Measurements from ENCODE around the gene HK3. TPM values are rescaled to one million over a fixed set of nuclear protein-coding genes. Genes with fewer than 3 reads are reported as not detected.

The HK3 gene
- polyA plus RNA-seq, 2 donors, result 0.49 to 1.6 TPM

- Histone ChIP-seq H3K36me3 (ENCODE audit: control insufficient read depth in 2 of 2, insufficient read depth in 2 of 2, low read length in 1 of 2) (no peaks in the 10 kb centered on the region), H3K4me1 (ENCODE audit: control insufficient read depth in 2 of 2, insufficient read depth in 2 of 2, low read length in 1 of 2) (no peaks in the 10 kb centered on the region), H3K4me3 (ENCODE audit: low read depth in 1 of 2, low read length in 2 of 2) (no peak overlapping the region), H3K9me3 (ENCODE audit: control insufficient read depth in 2 of 2, insufficient read depth in 1 of 2, low read depth in 1 of 2, low read length in 1 of 2) (no peaks in the 10 kb centered on the region), H3K27me3 (ENCODE audit: control insufficient read depth in 1 of 2, insufficient read depth in 2 of 2, low read length in 2 of 2) (no peaks in the 10 kb centered on the region), H3K27ac (ENCODE audit: low read depth in 2 of 2, low read length in 1 of 2) (no peak overlapping the region)
- 45 to 50% methylated on average over 18 of the region's 18 CpGs for WGBS, 2 donors
Measured at GRCh38 chr5:176847148-176847547, 52.0 kb downstream of the HK3 start.

GRCh38 chr5:176846335-176847140, 52.6 kb downstream of the HK3 start:
- H3K27me3 ChIP-seq (ENCODE audit: control insufficient read depth in 1 of 2, insufficient read depth in 2 of 2, low read length in 2 of 2), result no peaks in the 10 kb centered on the region

DNA sequence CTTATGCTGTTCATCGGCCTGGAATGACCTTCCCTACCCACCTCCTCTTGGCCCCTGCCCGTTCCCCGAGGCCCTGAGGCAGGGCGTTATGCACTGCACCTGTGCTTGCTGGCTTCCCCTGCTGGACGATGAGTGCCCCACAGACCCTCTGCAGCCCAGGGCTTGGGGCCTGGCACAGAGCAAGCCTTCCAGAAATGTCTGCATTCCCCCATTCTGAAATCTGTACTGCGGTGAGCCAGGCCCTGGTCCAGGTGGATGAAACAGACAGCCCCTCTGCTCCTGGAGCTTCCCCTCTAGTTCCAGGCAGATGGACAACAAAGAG, 53.8 kb downstream of the HK3 start:
- WGBS, 2 donors, result 52 to 62% methylated on average over 6 of the region's 6 CpGs
- Histone ChIP-seq H3K36me3 (ENCODE audit: control insufficient read depth in 2 of 2, insufficient read depth in 2 of 2, low read length in 1 of 2) (no peaks in the 10 kb centered on the region), H3K27ac (ENCODE audit: low read depth in 2 of 2, low read length in 1 of 2) (no peak overlapping the region), H3K27me3 (ENCODE audit: control insufficient read depth in 1 of 2, insufficient read depth in 2 of 2, low read length in 2 of 2) (no peaks in the 10 kb centered on the region), H3K4me1 (ENCODE audit: control insufficient read depth in 2 of 2, insufficient read depth in 2 of 2, low read length in 1 of 2) (no peaks in the 10 kb centered on the region), H3K4me3 (ENCODE audit: low read depth in 1 of 2, low read length in 2 of 2) (no peak overlapping the region), H3K9me3 (ENCODE audit: control insufficient read depth in 2 of 2, insufficient read depth in 1 of 2, low read depth in 1 of 2, low read length in 1 of 2) (no peaks in the 10 kb centered on the region)

More at GRCh38 chr5:176846335-176847140, 52.6 kb downstream of the HK3 start:
- 46 to 48% methylated on average over 24 of the region's 24 CpGs for WGBS, 2 donors
- no peaks in the 10 kb centered on the region for H3K4me1 ChIP-seq (ENCODE audit: control insufficient read depth in 2 of 2, insufficient read depth in 2 of 2, low read length in 1 of 2)
- no peak overlapping the region for H3K4me3 ChIP-seq (ENCODE audit: low read depth in 1 of 2, low read length in 2 of 2)
- no peaks in the 10 kb centered on the region for H3K36me3 ChIP-seq (ENCODE audit: control insufficient read depth in 2 of 2, insufficient read depth in 2 of 2, low read length in 1 of 2)
- no peaks in the 10 kb centered on the region for H3K9me3 ChIP-seq (ENCODE audit: control insufficient read depth in 2 of 2, insufficient read depth in 1 of 2, low read depth in 1 of 2, low read length in 1 of 2)
- no peak overlapping the region for H3K27ac ChIP-seq (ENCODE audit: low read depth in 2 of 2, low read length in 1 of 2)

DNA sequence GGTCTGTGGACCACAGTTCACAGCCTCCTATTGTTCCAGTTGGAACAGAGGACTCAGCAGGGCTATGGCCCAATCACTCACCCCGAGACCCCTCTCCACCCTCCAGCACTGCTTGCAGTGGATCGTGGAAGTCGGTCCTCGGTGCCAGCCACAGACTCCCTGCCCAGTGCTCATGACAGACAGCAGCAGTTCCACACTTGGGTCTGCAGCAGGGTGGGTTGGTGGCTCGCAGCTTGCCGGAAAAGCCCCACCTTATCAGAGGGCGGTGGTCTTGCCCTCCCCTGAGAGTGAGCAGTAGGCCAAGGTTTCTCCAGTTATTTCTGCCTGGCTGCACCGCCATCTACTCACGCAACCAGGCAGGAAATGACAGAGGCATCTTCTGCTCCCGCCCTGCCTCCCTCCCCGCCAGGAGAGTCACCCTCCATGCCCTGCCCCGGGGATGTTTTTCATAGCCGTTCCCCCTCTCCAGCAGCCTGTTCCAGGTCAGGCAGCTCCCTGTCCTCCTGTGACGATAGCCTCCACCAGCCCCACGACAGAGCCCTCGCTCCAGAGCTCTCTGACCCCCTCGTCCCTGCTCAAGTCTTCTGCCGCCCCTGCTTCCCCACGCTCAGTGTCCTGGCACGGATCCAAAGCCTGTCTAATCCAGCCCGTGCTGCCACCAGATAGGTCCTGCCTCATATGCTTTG, 54.3 kb downstream of the HK3 start:
- H3K27me3 ChIP-seq (ENCODE audit: control insufficient read depth in 1 of 2, insufficient read depth in 2 of 2, low read length in 2 of 2), result no peaks in the 10 kb centered on the region

GRCh38 chr5:176844281-176844680, 54.9 kb downstream of the HK3 start:
- 78 to 82% methylated on average over 10 of the region's 10 CpGs for WGBS, 2 donors
- Histone ChIP-seq H3K27me3 (ENCODE audit: control insufficient read depth in 1 of 2, insufficient read depth in 2 of 2, low read length in 2 of 2) (no peaks in the 10 kb centered on the region), H3K27ac (ENCODE audit: low read depth in 2 of 2, low read length in 1 of 2) (no peak overlapping the region), H3K9me3 (ENCODE audit: control insufficient read depth in 2 of 2, insufficient read depth in 1 of 2, low read depth in 1 of 2, low read length in 1 of 2) (no peaks in the 10 kb centered on the region), H3K4me1 (ENCODE audit: control insufficient read depth in 2 of 2, insufficient read depth in 2 of 2, low read length in 1 of 2) (no peaks in the 10 kb centered on the region), H3K4me3 (ENCODE audit: low read depth in 1 of 2, low read length in 2 of 2) (no peak overlapping the region), H3K36me3 (ENCODE audit: control insufficient read depth in 2 of 2, insufficient read depth in 2 of 2, low read length in 1 of 2) (no peaks in the 10 kb centered on the region)

More for the DNA sequence above, 54.3 kb downstream of the HK3 start:
- no peak overlapping the region for H3K4me3 ChIP-seq (ENCODE audit: low read depth in 1 of 2, low read length in 2 of 2)
- H3K36me3 ChIP-seq (ENCODE audit: control insufficient read depth in 2 of 2, insufficient read depth in 2 of 2, low read length in 1 of 2), result no peaks in the 10 kb centered on the region
- H3K4me1 ChIP-seq (ENCODE audit: control insufficient read depth in 2 of 2, insufficient read depth in 2 of 2, low read length in 1 of 2), result no peaks in the 10 kb centered on the region
- no peak overlapping the region for H3K27ac ChIP-seq (ENCODE audit: low read depth in 2 of 2, low read length in 1 of 2)
- no peaks in the 10 kb centered on the region for H3K9me3 ChIP-seq (ENCODE audit: control insufficient read depth in 2 of 2, insufficient read depth in 1 of 2, low read depth in 1 of 2, low read length in 1 of 2)
- WGBS, 2 donors, result 49 to 59% methylated on average over 21 of the region's 21 CpGs

GRCh38 chr5:176843673-176844072, 55.5 kb downstream of the HK3 start:
- 47 to 50% methylated on average over 20 to 21 of the region's 21 CpGs for WGBS, 2 donors
- no peak overlapping the region for H3K27ac ChIP-seq (ENCODE audit: low read depth in 2 of 2, low read length in 1 of 2)
- H3K4me3 ChIP-seq (ENCODE audit: low read depth in 1 of 2, low read length in 2 of 2), result no peak overlapping the region
- no peaks in the 10 kb centered on the region for H3K9me3 ChIP-seq (ENCODE audit: control insufficient read depth in 2 of 2, insufficient read depth in 1 of 2, low read depth in 1 of 2, low read length in 1 of 2)
- H3K27me3 ChIP-seq (ENCODE audit: control insufficient read depth in 1 of 2, insufficient read depth in 2 of 2, low read length in 2 of 2), result no peaks in the 10 kb centered on the region
- no peaks in the 10 kb centered on the region for H3K36me3 ChIP-seq (ENCODE audit: control insufficient read depth in 2 of 2, insufficient read depth in 2 of 2, low read length in 1 of 2)
- H3K4me1 ChIP-seq (ENCODE audit: control insufficient read depth in 2 of 2, insufficient read depth in 2 of 2, low read length in 1 of 2), result no peaks in the 10 kb centered on the region

DNA sequence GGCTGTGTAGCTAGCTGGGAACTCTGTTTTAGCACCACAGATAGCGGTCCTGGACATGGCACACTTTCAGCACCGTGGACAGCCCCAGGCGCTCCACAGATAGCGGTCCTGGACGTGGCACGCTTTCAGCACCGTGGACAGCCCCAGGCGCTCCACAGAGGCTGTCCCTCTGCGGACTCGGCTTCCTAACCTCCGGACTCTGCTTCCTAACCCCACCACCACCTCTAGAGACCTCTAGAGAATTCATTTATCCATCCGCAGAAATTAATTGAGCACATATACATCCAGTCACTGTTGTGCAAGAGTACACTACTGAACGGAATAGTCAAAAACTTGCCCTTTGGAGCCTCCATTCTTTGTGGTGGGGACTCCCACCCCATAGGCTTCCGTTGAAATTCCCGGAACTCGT, 61.4 kb downstream of the HK3 start:
- Histone ChIP-seq H3K4me1 (ENCODE audit: control insufficient read depth in 2 of 2, insufficient read depth in 2 of 2, low read length in 1 of 2) (no peaks in the 10 kb centered on the region), H3K9me3 (ENCODE audit: control insufficient read depth in 2 of 2, insufficient read depth in 1 of 2, low read depth in 1 of 2, low read length in 1 of 2) (no peaks in the 10 kb centered on the region), H3K4me3 (ENCODE audit: low read depth in 1 of 2, low read length in 2 of 2) (no peak overlapping the region), H3K36me3 (ENCODE audit: control insufficient read depth in 2 of 2, insufficient read depth in 2 of 2, low read length in 1 of 2) (no peaks in the 10 kb centered on the region), H3K27me3 (ENCODE audit: control insufficient read depth in 1 of 2, insufficient read depth in 2 of 2, low read length in 2 of 2) (no peaks in the 10 kb centered on the region), H3K27ac (ENCODE audit: low read depth in 2 of 2, low read length in 1 of 2) (no peak overlapping the region)
- WGBS, 2 donors, result 21% methylated on average over 16 of the region's 16 CpGs

GRCh38 chr5:176836811-176837706, 62.1 kb downstream of the HK3 start:
- Histone ChIP-seq H3K4me3 (ENCODE audit: low read depth in 1 of 2, low read length in 2 of 2) (no peak overlapping the region), H3K27me3 (ENCODE audit: control insufficient read depth in 1 of 2, insufficient read depth in 2 of 2, low read length in 2 of 2) (no peaks in the 10 kb centered on the region), H3K36me3 (ENCODE audit: control insufficient read depth in 2 of 2, insufficient read depth in 2 of 2, low read length in 1 of 2) (no peaks in the 10 kb centered on the region), H3K4me1 (ENCODE audit: control insufficient read depth in 2 of 2, insufficient read depth in 2 of 2, low read length in 1 of 2) (no peaks in the 10 kb centered on the region), H3K27ac (ENCODE audit: low read depth in 2 of 2, low read length in 1 of 2) (no peak overlapping the region), H3K9me3 (ENCODE audit: control insufficient read depth in 2 of 2, insufficient read depth in 1 of 2, low read depth in 1 of 2, low read length in 1 of 2) (no peaks in the 10 kb centered on the region)
- 63 to 64% methylated on average over 15 of the region's 15 CpGs for WGBS, 2 donors

DNA sequence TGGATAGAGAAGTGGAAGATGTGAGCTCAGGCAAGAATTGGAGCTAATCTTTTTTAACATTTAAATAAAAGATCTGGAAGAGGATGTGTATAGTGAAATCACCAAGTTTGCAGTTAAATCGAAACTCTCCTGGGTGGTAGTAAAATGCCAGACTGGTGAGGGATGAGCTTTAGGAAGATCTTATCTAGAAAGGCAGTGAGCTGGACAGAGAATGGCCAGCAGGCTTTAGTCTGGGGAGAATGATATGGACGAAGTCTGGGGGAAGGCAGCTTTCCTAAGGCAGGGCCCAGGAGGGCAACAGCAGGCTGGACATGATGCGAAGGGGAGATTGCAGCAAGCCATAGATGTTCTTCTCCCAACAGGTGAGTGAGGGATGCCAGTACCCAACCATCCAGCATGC, 63.2 kb downstream of the HK3 start:
- no peaks in the 10 kb centered on the region for H3K27me3 ChIP-seq (ENCODE audit: control insufficient read depth in 1 of 2, insufficient read depth in 2 of 2, low read length in 2 of 2)
- no peaks in the 10 kb centered on the region for H3K9me3 ChIP-seq (ENCODE audit: control insufficient read depth in 2 of 2, insufficient read depth in 1 of 2, low read depth in 1 of 2, low read length in 1 of 2)
- no peak overlapping the region for H3K4me3 ChIP-seq (ENCODE audit: low read depth in 1 of 2, low read length in 2 of 2)
- H3K4me1 ChIP-seq (ENCODE audit: control insufficient read depth in 2 of 2, insufficient read depth in 2 of 2, low read length in 1 of 2), result no peaks in the 10 kb centered on the region
- no peak overlapping the region for H3K27ac ChIP-seq (ENCODE audit: low read depth in 2 of 2, low read length in 1 of 2)
- no peaks in the 10 kb centered on the region for H3K36me3 ChIP-seq (ENCODE audit: control insufficient read depth in 2 of 2, insufficient read depth in 2 of 2, low read length in 1 of 2)
- WGBS, 2 donors, result 63 to 64% methylated on average over 3 of the region's 3 CpGs

Measured in esophagus (tissue), 2 donors.